K562 (cell line): ENCODE measurements around the gene NR3C1. TPM values are rescaled to one million over a fixed set of nuclear protein-coding genes. Genes with fewer than 3 reads are reported as not detected.
A peak's percentile ranks its signal among the peaks of the same experiment; 100 is the strongest.

ENCODE experiments used
- CEBPB ChIP-seq: fragments of 450-650 bp; IDR thresholded peaks from 2 replicates; pipeline ENCODE4 v1.6.1; 2016; ENCODE audit warnings: missing genetic modification characterization, missing compliant biosample characterization
- EZH2 ChIP-seq: IDR thresholded peaks from 2 replicates; pipeline ENCODE4 v1.6.1; 2012; ENCODE audit warnings: low read depth, mild to moderate bottlenecking, inconsistent platforms, low read length, borderline replicate concordance
- GTF2E2 ChIP-seq: fragments of 200-800 bp; sonication (Bioruptor generic); IDR thresholded peaks from 2 replicates; pipeline ENCODE4 v1.6.1; 2016; ENCODE audit warnings: missing genetic modification characterization, missing compliant biosample characterization
- HNRNPL ChIP-seq: fragments of 200-400 bp; formaldehyde crosslinking; IDR thresholded peaks from 2 replicates; pipeline ENCODE4 v1.6.1; 2017; ENCODE audit warnings: low read depth, mild to moderate bottlenecking, low read length
- JUNB ChIP-seq: fragments of 450-650 bp; formaldehyde crosslinking; conservative IDR thresholded peaks from 2 replicates; pipeline ENCODE4 v1.4.0; 2020; ENCODE audit warnings: mild to moderate bottlenecking
- NFIX ChIP-seq: fragments of 250-450 bp; sonication (Bioruptor Pico); IDR thresholded peaks from 2 replicates; pipeline ENCODE4 v1.4.0; 2020; ENCODE audit warnings: low read depth, mild to moderate bottlenecking, moderate library complexity
- TOE1 ChIP-seq, 2 experiments: fragments of 450-650 bp in 1 of 2; sonication (generic) in 1 of 2; formaldehyde crosslinking in 1 of 2; IDR thresholded peaks; 2 replicates each; pipeline versions ENCODE4 v1.7.1 to v1.8.0; 2016 to 2022; ENCODE audit warnings: borderline replicate concordance in 2 of 2, mild to moderate bottlenecking in 2 of 2, antibody characterized with exemption in 1 of 2, inconsistent platforms in 1 of 2, low read depth in 1 of 2, missing genetic modification reagents in 1 of 2, moderate library complexity in 1 of 2
- ZNF408 ChIP-seq: fragments of 250-450 bp; sonication (Bioruptor Pico); IDR thresholded peaks from 2 replicates; pipeline ENCODE4 v1.4.0; 2020; ENCODE audit warnings: low read depth, mild to moderate bottlenecking, moderate library complexity
- ZNF449 ChIP-seq: fragments of 250-450 bp; sonication (Bioruptor Pico); IDR thresholded peaks from 2 replicates; pipeline ENCODE4 v1.8.0; 2022; ENCODE audit warnings: moderate library complexity, mild to moderate bottlenecking, inconsistent platforms
- ZNF766 ChIP-seq: fragments of 200-800 bp; sonication (Bioruptor generic); conservative IDR thresholded peaks from 2 replicates; pipeline ENCODE4 v1.6.1; 2016; ENCODE audit warnings: missing genetic modification characterization, missing compliant biosample characterization
- ZSCAN29 ChIP-seq: fragments of 450-650 bp; IDR thresholded peaks from 2 replicates; pipeline ENCODE4 v1.6.1; 2017
- polyA plus RNA-seq, 8 experiments: library from polyadenylated mRNA; depleted of rRNA in 4 of 8; stranded (reverse) in 5 of 8; unstranded in 3 of 8; fragments of >200 nt; fragmentation: Nextera tagmentation in 2 of 8; fragmentation: Illumina TruSeq in 1 of 8; extraction: Ambion mirVana in 2 of 8; extraction: Trizol in 1 of 8; gene quantifications; 2 replicates each; pipeline versions ENCODE4 v1.2.1 to v1.2.3, GENCODE V29; 2011 to 2014; ENCODE audit warnings: inconsistent platforms in 1 of 8, missing spikeins in 1 of 8
- total RNA-seq, 7 experiments: library from RNA; depleted of rRNA in 6 of 7; stranded (reverse); fragments of >200 nt in 6 of 7; fragmentation: Illumina TruSeq in 2 of 7; extraction: Trizol in 2 of 7; gene quantifications; 2 replicates each; pipeline versions ENCODE4 v1.2.1 to v1.2.3, GENCODE V29; 2011 to 2021; ENCODE audit warnings: low replicate concordance in 1 of 7
- TF ChIP-seq, protein P1 (sequence below): sonication (generic); formaldehyde crosslinking; IDR thresholded peaks from 2 replicates; pipeline ENCODE4 v1.5.0; 2020; ENCODE audit warnings: missing genetic modification reagents
- TF ChIP-seq, protein P2 (sequence below): fragments of 250-450 bp; sonication (Bioruptor Pico); IDR thresholded peaks from 2 replicates; pipeline ENCODE4 v1.4.0; 2020; ENCODE audit warnings: mild to moderate bottlenecking
- TF ChIP-seq, protein P3 (sequence below): IDR thresholded peaks from 2 replicates; pipeline ENCODE4 v1.6.1; 2011; ENCODE audit warnings: borderline replicate concordance, low read depth, mild to moderate bottlenecking, moderate library complexity, low read length; ENCODE audit not compliant: insufficient read depth, poor library complexity, severe bottlenecking
- TF ChIP-seq, protein P4 (sequence below): sonication (generic); formaldehyde crosslinking; IDR thresholded peaks from 2 replicates; pipeline ENCODE4 v1.4.0; 2020; ENCODE audit warnings: mild to moderate bottlenecking, missing genetic modification reagents
- TF ChIP-seq, protein P5 (sequence below): sonication (generic); formaldehyde crosslinking; IDR thresholded peaks from 2 replicates; pipeline ENCODE4 v1.8.1; 2023; ENCODE audit warnings: mild to moderate bottlenecking, missing genetic modification reagents

Gene NR3C1
- total and polyA plus RNA-seq, 9 of the 15 experiments (the other 6 are each of a cell fraction or from before 2014, with no cell fraction given) = 8.2 to 36.0 (median 15.0) TPM

DNA sequence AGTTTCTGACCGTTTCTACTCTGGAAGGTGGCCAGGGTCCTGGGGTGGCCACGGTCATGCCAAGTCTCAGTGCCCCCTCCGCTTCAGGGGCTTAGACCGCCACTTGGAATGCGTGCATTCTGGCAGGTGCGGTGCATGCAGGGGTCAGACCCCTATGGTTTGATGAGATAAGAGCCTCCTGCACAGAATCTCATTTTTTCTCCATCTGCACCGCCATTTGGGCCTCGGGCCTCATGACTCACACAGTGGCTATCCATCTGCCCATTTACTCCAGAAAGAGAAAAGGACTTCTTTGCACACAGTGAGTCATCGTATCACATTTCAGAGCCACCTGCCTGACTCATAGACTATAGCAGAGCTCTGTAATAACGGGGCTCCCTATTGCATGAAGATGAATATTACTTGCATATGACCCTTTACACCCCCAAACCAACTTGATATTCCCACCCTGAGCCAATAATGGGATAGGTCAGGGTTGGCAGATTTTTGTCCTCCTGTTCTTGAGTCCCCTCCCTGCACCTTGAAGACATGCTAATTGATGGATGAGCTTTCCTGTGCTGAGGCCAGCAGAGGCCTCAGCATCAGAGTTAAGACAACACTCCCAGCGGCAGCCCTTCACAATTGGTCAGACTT is 157.4 kb downstream of the NR3C1 start (continued):
- TF ChIP-seq, protein P1, sequence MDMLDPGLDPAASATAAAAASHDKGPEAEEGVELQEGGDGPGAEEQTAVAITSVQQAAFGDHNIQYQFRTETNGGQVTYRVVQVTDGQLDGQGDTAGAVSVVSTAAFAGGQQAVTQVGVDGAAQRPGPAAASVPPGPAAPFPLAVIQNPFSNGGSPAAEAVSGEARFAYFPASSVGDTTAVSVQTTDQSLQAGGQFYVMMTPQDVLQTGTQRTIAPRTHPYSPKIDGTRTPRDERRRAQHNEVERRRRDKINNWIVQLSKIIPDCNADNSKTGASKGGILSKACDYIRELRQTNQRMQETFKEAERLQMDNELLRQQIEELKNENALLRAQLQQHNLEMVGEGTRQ = no peak
- TF ChIP-seq TOE1 (IDR thresholded peaks at IDR 0.05; ENCODE audit: borderline replicate concordance) (no peak), TOE1 (CRISPR knock-in tag; IDR thresholded peaks at IDR 0.05; ENCODE audit: borderline replicate concordance, low read depth) (no peak), NFIX (no peak), GTF2E2 (tag) (no peak), JUNB (CRISPR knock-in tag) (peak; percentile 91), ZNF449 (CRISPR knock-in tag) (no peak), ZNF766 (peak; percentile 60; the same call in 1 of the 2 replicates), CEBPB (no peak), EZH2 (no peak), ZSCAN29 (no peak), HNRNPL (no peak), ZNF408 (CRISPR knock-in tag) (no peak)
- TF ChIP-seq, protein P2, sequence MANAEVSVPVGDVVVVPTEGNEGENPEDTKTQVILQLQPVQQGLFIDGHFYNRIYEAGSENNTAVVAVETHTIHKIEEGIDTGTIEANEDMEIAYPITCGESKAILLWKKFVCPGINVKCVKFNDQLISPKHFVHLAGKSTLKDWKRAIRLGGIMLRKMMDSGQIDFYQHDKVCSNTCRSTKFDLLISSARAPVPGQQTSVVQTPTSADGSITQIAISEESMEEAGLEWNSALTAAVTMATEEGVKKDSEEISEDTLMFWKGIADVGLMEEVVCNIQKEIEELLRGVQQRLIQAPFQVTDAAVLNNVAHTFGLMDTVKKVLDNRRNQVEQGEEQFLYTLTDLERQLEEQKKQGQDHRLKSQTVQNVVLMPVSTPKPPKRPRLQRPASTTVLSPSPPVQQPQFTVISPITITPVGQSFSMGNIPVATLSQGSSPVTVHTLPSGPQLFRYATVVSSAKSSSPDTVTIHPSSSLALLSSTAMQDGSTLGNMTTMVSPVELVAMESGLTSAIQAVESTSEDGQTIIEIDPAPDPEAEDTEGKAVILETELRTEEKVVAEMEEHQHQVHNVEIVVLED (CRISPR knock-in tag) = no peak
- TF ChIP-seq, protein P3, sequence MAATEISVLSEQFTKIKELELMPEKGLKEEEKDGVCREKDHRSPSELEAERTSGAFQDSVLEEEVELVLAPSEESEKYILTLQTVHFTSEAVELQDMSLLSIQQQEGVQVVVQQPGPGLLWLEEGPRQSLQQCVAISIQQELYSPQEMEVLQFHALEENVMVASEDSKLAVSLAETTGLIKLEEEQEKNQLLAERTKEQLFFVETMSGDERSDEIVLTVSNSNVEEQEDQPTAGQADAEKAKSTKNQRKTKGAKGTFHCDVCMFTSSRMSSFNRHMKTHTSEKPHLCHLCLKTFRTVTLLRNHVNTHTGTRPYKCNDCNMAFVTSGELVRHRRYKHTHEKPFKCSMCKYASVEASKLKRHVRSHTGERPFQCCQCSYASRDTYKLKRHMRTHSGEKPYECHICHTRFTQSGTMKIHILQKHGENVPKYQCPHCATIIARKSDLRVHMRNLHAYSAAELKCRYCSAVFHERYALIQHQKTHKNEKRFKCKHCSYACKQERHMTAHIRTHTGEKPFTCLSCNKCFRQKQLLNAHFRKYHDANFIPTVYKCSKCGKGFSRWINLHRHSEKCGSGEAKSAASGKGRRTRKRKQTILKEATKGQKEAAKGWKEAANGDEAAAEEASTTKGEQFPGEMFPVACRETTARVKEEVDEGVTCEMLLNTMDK = no peak
- TF ChIP-seq, protein P4, sequence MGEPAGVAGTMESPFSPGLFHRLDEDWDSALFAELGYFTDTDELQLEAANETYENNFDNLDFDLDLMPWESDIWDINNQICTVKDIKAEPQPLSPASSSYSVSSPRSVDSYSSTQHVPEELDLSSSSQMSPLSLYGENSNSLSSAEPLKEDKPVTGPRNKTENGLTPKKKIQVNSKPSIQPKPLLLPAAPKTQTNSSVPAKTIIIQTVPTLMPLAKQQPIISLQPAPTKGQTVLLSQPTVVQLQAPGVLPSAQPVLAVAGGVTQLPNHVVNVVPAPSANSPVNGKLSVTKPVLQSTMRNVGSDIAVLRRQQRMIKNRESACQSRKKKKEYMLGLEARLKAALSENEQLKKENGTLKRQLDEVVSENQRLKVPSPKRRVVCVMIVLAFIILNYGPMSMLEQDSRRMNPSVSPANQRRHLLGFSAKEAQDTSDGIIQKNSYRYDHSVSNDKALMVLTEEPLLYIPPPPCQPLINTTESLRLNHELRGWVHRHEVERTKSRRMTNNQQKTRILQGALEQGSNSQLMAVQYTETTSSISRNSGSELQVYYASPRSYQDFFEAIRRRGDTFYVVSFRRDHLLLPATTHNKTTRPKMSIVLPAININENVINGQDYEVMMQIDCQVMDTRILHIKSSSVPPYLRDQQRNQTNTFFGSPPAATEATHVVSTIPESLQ (CRISPR knock-in tag) = no peak
- TF ChIP-seq, protein P5, sequence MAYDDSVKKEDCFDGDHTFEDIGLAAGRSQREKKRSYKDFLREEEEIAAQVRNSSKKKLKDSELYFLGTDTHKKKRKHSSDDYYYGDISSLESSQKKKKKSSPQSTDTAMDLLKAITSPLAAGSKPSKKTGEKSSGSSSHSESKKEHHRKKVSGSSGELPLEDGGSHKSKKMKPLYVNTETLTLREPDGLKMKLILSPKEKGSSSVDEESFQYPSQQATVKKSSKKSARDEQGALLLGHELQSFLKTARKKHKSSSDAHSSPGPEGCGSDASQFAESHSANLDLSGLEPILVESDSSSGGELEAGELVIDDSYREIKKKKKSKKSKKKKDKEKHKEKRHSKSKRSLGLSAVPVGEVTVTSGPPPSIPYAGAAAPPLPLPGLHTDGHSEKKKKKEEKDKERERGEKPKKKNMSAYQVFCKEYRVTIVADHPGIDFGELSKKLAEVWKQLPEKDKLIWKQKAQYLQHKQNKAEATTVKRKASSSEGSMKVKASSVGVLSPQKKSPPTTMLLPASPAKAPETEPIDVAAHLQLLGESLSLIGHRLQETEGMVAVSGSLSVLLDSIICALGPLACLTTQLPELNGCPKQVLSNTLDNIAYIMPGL (CRISPR knock-in tag) = no peak
